Lung (tissue), 12 donors: ENCODE results near the gene FSTL5. TPM values are rescaled to one million over a fixed set of nuclear protein-coding genes. Genes with fewer than 3 reads are reported as not detected.

Experiments
- ATAC-seq: fragments of 200-7000 bp; cut with Tn5 transposase; one replicate; pipeline ENCODE4 v1.9.1; 2020; ENCODE audit warnings: moderate number of reproducible peaks; ENCODE audit not compliant: insufficient read depth, low FRiP score
- DNase-seq, 3 donors: peaks; one replicate each; pipeline ENCODE4 v3.0.0-alpha.2; 2013 to 2017
- H3K27ac ChIP-seq, 2 donors: one replicate each; pipeline ENCODE4 v1.5.1; 2013; ENCODE audit warnings: mild to moderate bottlenecking in 2 of 2, moderate library complexity in 2 of 2, control low read depth in 1 of 2, inconsistent platforms in 1 of 2, low read depth in 1 of 2, low read length in 1 of 2
- H3K27me3 ChIP-seq, 3 donors: one replicate each; pipeline ENCODE4 v1.5.1; 2013; ENCODE audit warnings: low read length in 2 of 3; ENCODE audit not compliant: control insufficient read depth in 3 of 3, insufficient read depth in 3 of 3
- H3K36me3 ChIP-seq, 4 donors: one replicate each; pipeline ENCODE4 v1.5.1; 2013; ENCODE audit warnings: low read length in 4 of 4, mild to moderate bottlenecking in 1 of 4, moderate library complexity in 1 of 4; ENCODE audit not compliant: control insufficient read depth in 4 of 4, insufficient read depth in 4 of 4
- H3K4me1 ChIP-seq, 5 donors: one replicate each; pipeline ENCODE4 v1.5.1; 2013; ENCODE audit warnings: low read length in 5 of 5, mild to moderate bottlenecking in 2 of 5, moderate library complexity in 1 of 5; ENCODE audit not compliant: control insufficient read depth in 5 of 5, insufficient read depth in 5 of 5
- H3K4me3 ChIP-seq: one replicate; pipeline ENCODE4 v1.5.1; 2013; ENCODE audit warnings: mild to moderate bottlenecking, control low read depth, moderate library complexity
- H3K9ac ChIP-seq, 2 donors: one replicate each; pipeline ENCODE4 v1.5.1; 2013; ENCODE audit warnings: low read length in 2 of 2, control low read depth in 1 of 2; ENCODE audit not compliant: insufficient read depth in 1 of 2
- H3K9me3 ChIP-seq, 4 donors: one replicate each; pipeline ENCODE4 v1.5.1; 2013; ENCODE audit warnings: low read length in 3 of 4, mild to moderate bottlenecking in 1 of 4, moderate library complexity in 1 of 4; ENCODE audit not compliant: control insufficient read depth in 4 of 4, insufficient read depth in 3 of 4
- CTCF ChIP-seq: IDR thresholded peaks from 2 replicates; pipeline ENCODE4 v1.5.1; 2012; ENCODE audit warnings: mild to moderate bottlenecking; ENCODE audit errors: control extremely low read depth, extremely low read depth
- WGBS, 2 donors: extraction: QIAGEN DNeasy Blood & Tissue Kit; methylation state at CpG; one replicate each; pipeline ENCODE4 v1.1.7; 2013; 5-methylcytosine and 5-hydroxymethylcytosine counted together
- polyA plus RNA-seq, 2 donors: library from polyadenylated mRNA; stranded (reverse); fragments of 200-250 nt; gene quantifications; one replicate each; pipeline ENCODE4 v1.2.1, GENCODE V29; 2013
- total RNA-seq, 2 donors: library from RNA; depleted of rRNA in 1 of 2; stranded (reverse); fragments of >200 nt in 1 of 2; gene quantifications; one replicate each; pipeline ENCODE4 v1.2.1, GENCODE V29; 2014 to 2021
- donor health status: control.
- donor health status: control.
- donor health status: Bipolar disorder and iron deficiency.
- donor health status: healthy.
- donor health status: DM: yes; HTN: yes; CAD: no.

Gene FSTL5
- total and polyA plus RNA-seq, 4 donors = 0.23 TPM; not detected in 3

- Histone ChIP-seq H3K4me3 (no peak overlapping the region), H3K27me3 (no peaks in the 10 kb centered on the region), H3K36me3 (no peaks in the 10 kb centered on the region), H3K27ac (no peak overlapping the region), H3K4me1 (no peaks in the 10 kb centered on the region), H3K9ac (no peak overlapping the region), H3K9me3 (no peaks in the 10 kb centered on the region)
- ATAC-seq (no peak), DNase-seq (no peak)
- 80 to 90% methylated on average over 2 of the region's 2 CpGs for WGBS, 2 donors
- no peak for TF ChIP-seq CTCF
These were observed 434.9 kb downstream of the FSTL5 start for GRCh38 chr4:161728929-161729328.

- H3K9ac ChIP-seq = no peak overlapping the region
- H3K4me3 ChIP-seq = no peak overlapping the region
- H3K27me3 ChIP-seq = no peaks in the 10 kb centered on the region
- H3K4me1 ChIP-seq = no peaks in the 10 kb centered on the region
- ATAC-seq (no peak), DNase-seq (peak in 2 of 3 donors; percentile 73 to 83)
- H3K9me3 ChIP-seq = no peaks in the 10 kb centered on the region
- no peak for TF ChIP-seq CTCF
- H3K36me3 ChIP-seq = no peaks in the 10 kb centered on the region
- no peak overlapping the region for H3K27ac ChIP-seq
These were observed 441.9 kb downstream of the FSTL5 start for GRCh38 chr4:161721947-161722346.

- 65 to 89% methylated on average over 1 of the region's 1 CpG for WGBS, 2 donors
- no peak overlapping the region for H3K27ac ChIP-seq
- H3K36me3 ChIP-seq = no peaks in the 10 kb centered on the region
- DNase-seq = no peak
- peaks cover 0 to 9% (median 0%) of the 10 kb centered on the region in 5 donors for H3K4me1 ChIP-seq
- no peaks in the 10 kb centered on the region for H3K27me3 ChIP-seq
- no peak overlapping the region for H3K9ac ChIP-seq
- ATAC-seq = no peak
- H3K9me3 ChIP-seq = no peaks in the 10 kb centered on the region
- no peak for TF ChIP-seq CTCF
- no peak overlapping the region for H3K4me3 ChIP-seq
These were observed 446.7 kb downstream of the FSTL5 start for GRCh38 chr4:161717084-161717483.

GRCh38 chr4:161714931-161715330, 448.9 kb downstream of the FSTL5 start:
- ATAC-seq (no peak), DNase-seq (peak in 1 of 3 donors; percentile 8)
- Histone ChIP-seq H3K4me1 (peaks cover 0 to 9% (median 0%) of the 10 kb centered on the region in 5 donors), H3K9me3 (no peaks in the 10 kb centered on the region), H3K9ac (no peak overlapping the region), H3K27ac (no peak overlapping the region), H3K27me3 (no peaks in the 10 kb centered on the region), H3K36me3 (no peaks in the 10 kb centered on the region), H3K4me3 (no peak overlapping the region)
- WGBS, 2 donors = 57 to 84% methylated on average over 1 of the region's 1 CpG
- TF ChIP-seq CTCF = no peak
